HCEC 1CT (cell line): ENCODE results near the gene FAM234B.
"Not testable (repeated sequence)": the region's sequence is repeated elsewhere in the genome, so short reads cannot be mapped to it uniquely, and the experiment has no call there.

Experiments used
- DNase-seq: peaks from one replicate; pipeline ENCODE4 v3.0.0-alpha.2; 2017

The FAM234B gene

GRCh38 chr12:13023811-13024530, 20.2 kb upstream of the FAM234B start:
- peak; percentile 61 for DNase-seq

- no peak for DNase-seq
These were observed 19.7 kb upstream of the FAM234B start for GRCh38 chr12:13024531-13024916.

GRCh38 chr12:13026286-13026685, 17.9 kb upstream of the FAM234B start:
- no peak for DNase-seq

- no peak for DNase-seq
These were observed 17.1 kb upstream of the FAM234B start for GRCh38 chr12:13027032-13027431.

- DNase-seq = no peak
These were observed 16.7 kb upstream of the FAM234B start for GRCh38 chr12:13027508-13027907.

GRCh38 chr12:13028825-13029570, 15.2 kb upstream of the FAM234B start:
- no peak for DNase-seq

GRCh38 chr12:13030541-13031291, 13.5 kb upstream of the FAM234B start:
- DNase-seq = no peak

- DNase-seq = no peak
These were observed 12.0 kb upstream of the FAM234B start for GRCh38 chr12:13032164-13032563.

GRCh38 chr12:13033476-13033875, 10.7 kb upstream of the FAM234B start:
- DNase-seq = no peak

GRCh38 chr12:13035335-13035734, 8.8 kb upstream of the FAM234B start:
- not testable (repeated sequence) for DNase-seq

GRCh38 chr12:13036881-13037280, 7.3 kb upstream of the FAM234B start:
- no peak for DNase-seq

- peak; percentile 71 for DNase-seq
These were observed 5.6 kb upstream of the FAM234B start for GRCh38 chr12:13038491-13039161.

GRCh38 chr12:13039328-13039956, 4.7 kb upstream of the FAM234B start:
- no peak for DNase-seq

GRCh38 chr12:13041224-13041623, 3.0 kb upstream of the FAM234B start:
- no peak for DNase-seq

GRCh38 chr12:13042666-13043230, 1.4 kb upstream of the FAM234B start:
- no peak for DNase-seq

- DNase-seq = no peak
These were observed 722 bp downstream of the FAM234B start for GRCh38 chr12:13044906-13045299.

GRCh38 chr12:13045816-13046215, 1.6 kb downstream of the FAM234B start:
- no peak for DNase-seq

GRCh38 chr12:13046964-13047363, 2.8 kb downstream of the FAM234B start:
- DNase-seq = no peak

GRCh38 chr12:13049816-13050215, 5.6 kb downstream of the FAM234B start:
- DNase-seq = peak; percentile 63

- no peak for DNase-seq
These were observed 8.2 kb downstream of the FAM234B start for GRCh38 chr12:13052421-13052820.

- not testable (repeated sequence) for DNase-seq
These were observed 9.4 kb downstream of the FAM234B start for GRCh38 chr12:13053617-13054016.

GRCh38 chr12:13060581-13060980, 16.4 kb downstream of the FAM234B start:
- DNase-seq = no peak
